DOHH2 (cell line): ENCODE measurements around the gene MYO6.

Experiments
- H3F3A ChIP-seq: fragments of 200-600 bp; sonication (generic), shearing (Covaris generic); 2 replicates; pipeline ENCODE4 v1.6.0; 2016; ENCODE audit warnings: antibody characterized with exemption, mild to moderate bottlenecking; ENCODE audit not compliant: control insufficient read depth, insufficient read depth
- H3K27ac ChIP-seq: fragments of 200-600 bp; sonication (generic); 2 replicates; pipeline ENCODE4 v1.5.1; 2014; ENCODE audit warnings: low read depth, mild to moderate bottlenecking, low read length, moderate library complexity
- H3K27me3 ChIP-seq: fragments of 200-600 bp; sonication (generic); 2 replicates; pipeline ENCODE4 v1.6.1; 2014; ENCODE audit warnings: mild to moderate bottlenecking, low read length, mixed read lengths; ENCODE audit not compliant: control insufficient read depth
- H3K36me3 ChIP-seq: fragments of 200-600 bp; sonication (generic); 2 replicates; pipeline ENCODE4 v1.6.1; 2014; ENCODE audit warnings: mild to moderate bottlenecking, low read length, moderate library complexity, mixed read lengths; ENCODE audit not compliant: control insufficient read depth
- H3K4me1 ChIP-seq: fragments of 200-600 bp; sonication (generic); 2 replicates; pipeline ENCODE4 v1.6.1; 2014; ENCODE audit warnings: mild to moderate bottlenecking, low read length, mixed read lengths; ENCODE audit not compliant: control insufficient read depth
- H3K4me2 ChIP-seq: fragments of 200-600 bp; sonication (generic); 2 replicates; pipeline ENCODE4 v1.6.0; 2014; ENCODE audit warnings: mild to moderate bottlenecking, low read length, moderate library complexity
- H3K4me3 ChIP-seq: fragments of 200-600 bp; sonication (generic); 2 replicates; pipeline ENCODE4 v1.5.1; 2014; ENCODE audit warnings: mild to moderate bottlenecking, low read length, mixed read lengths
- H3K79me2 ChIP-seq: fragments of 200-600 bp; sonication (generic); 2 replicates; pipeline ENCODE4 v1.6.1; 2014; ENCODE audit warnings: mild to moderate bottlenecking, low read length, mixed read lengths; ENCODE audit not compliant: control insufficient read depth
- H3K9me2 ChIP-seq: fragments of 200-600 bp; sonication (generic); replicated peaks from 2 replicates; pipeline ENCODE4 v1.6.1; 2014; ENCODE audit warnings: mild to moderate bottlenecking, low read length, mixed read lengths; ENCODE audit not compliant: control insufficient read depth
- H3K9me3 ChIP-seq: fragments of 200-600 bp; sonication (generic); 2 replicates; pipeline ENCODE4 v1.6.1; 2014; ENCODE audit warnings: antibody characterized with exemption, low read length, mixed read lengths; ENCODE audit not compliant: control insufficient read depth, insufficient read depth
- H4K20me1 ChIP-seq: fragments of 200-600 bp; sonication (generic); 2 replicates; pipeline ENCODE4 v1.6.0; 2014; ENCODE audit warnings: low read depth, mild to moderate bottlenecking, antibody characterized with exemption, low read length, moderate library complexity; ENCODE audit not compliant: control insufficient read depth, insufficient read depth
- EZH2phosphoT487 ChIP-seq: fragments of 200-600 bp; sonication (generic); IDR thresholded peaks from 2 replicates; pipeline ENCODE4 v1.6.1; 2017; ENCODE audit warnings: borderline replicate concordance, mild to moderate bottlenecking, antibody characterized with exemption, low read length, moderate library complexity, mixed read lengths
- TF ChIP-seq, protein P1 (sequence below): fragments of 200-600 bp; sonication (generic); IDR thresholded peaks from one replicate; pipeline ENCODE4 v1.5.1; 2014; ENCODE audit warnings: antibody characterized with exemption, mild to moderate bottlenecking, low read depth, low read length; ENCODE audit not compliant: poor library complexity, severe bottlenecking

MYO6 gene

DNA sequence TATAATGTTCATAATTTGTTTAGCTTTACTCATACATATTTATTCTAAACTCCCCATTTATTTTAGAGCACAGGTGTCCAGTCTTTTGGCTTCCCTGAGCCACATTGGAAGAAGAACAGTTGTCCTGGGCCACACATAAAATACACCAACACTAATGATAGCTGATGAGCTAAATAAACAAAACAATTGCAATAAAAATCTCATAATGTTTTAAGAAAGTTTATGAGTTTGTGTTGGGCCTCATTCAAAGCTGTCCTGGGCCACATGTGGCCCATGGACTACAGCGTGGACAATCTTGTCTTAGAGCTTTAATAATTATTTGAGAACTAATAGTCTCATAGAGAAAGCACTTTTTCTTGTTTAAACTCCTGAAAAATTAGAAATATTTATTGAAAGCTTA is 131.3 kb downstream of the MYO6 start:
- H3K4me3 ChIP-seq, result no peak overlapping the region
- no peaks in the 10 kb centered on the region for H3F3A ChIP-seq
- no peak overlapping the region for H3K4me2 ChIP-seq
- H3K36me3 ChIP-seq, result no peaks in the 10 kb centered on the region
- H3K27ac ChIP-seq, result no peak overlapping the region
- no peaks in the 10 kb centered on the region for H4K20me1 ChIP-seq
- H3K9me2 ChIP-seq, result no peaks in the 10 kb centered on the region
- no peaks in the 10 kb centered on the region for H3K27me3 ChIP-seq
- no peaks in the 10 kb centered on the region for H3K9me3 ChIP-seq
- no peaks in the 10 kb centered on the region for H3K4me1 ChIP-seq
- TF ChIP-seq, protein P1, sequence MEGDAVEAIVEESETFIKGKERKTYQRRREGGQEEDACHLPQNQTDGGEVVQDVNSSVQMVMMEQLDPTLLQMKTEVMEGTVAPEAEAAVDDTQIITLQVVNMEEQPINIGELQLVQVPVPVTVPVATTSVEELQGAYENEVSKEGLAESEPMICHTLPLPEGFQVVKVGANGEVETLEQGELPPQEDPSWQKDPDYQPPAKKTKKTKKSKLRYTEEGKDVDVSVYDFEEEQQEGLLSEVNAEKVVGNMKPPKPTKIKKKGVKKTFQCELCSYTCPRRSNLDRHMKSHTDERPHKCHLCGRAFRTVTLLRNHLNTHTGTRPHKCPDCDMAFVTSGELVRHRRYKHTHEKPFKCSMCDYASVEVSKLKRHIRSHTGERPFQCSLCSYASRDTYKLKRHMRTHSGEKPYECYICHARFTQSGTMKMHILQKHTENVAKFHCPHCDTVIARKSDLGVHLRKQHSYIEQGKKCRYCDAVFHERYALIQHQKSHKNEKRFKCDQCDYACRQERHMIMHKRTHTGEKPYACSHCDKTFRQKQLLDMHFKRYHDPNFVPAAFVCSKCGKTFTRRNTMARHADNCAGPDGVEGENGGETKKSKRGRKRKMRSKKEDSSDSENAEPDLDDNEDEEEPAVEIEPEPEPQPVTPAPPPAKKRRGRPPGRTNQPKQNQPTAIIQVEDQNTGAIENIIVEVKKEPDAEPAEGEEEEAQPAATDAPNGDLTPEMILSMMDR, result no peak
- no peak for TF ChIP-seq EZH2phosphoT487
- H3K79me2 ChIP-seq, result no peaks in the 10 kb centered on the region

DNA sequence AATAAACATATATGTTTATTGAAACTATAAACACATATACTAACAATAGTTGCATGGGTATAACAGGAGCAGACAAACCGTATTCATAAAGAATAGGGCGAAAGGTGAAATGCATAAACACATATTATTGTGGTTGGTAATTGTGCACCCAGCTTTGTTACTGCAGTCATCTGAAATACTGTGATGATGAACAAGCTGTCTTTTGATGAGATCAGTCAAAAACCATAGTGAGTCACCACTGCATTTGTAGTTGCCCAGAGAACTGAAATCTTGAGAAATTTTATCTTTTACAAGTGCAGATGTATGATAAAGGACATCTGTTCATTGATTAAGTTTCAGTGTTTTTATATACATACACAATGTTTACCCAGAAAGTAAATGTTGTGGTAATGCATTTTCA is 133.7 kb downstream of the MYO6 start:
- Histone ChIP-seq H3K9me3 (no peaks in the 10 kb centered on the region), H3K27ac (no peak overlapping the region), H3K36me3 (no peaks in the 10 kb centered on the region), H3F3A (no peaks in the 10 kb centered on the region), H3K4me2 (no peak overlapping the region), H4K20me1 (no peaks in the 10 kb centered on the region), H3K9me2 (no peaks in the 10 kb centered on the region), H3K79me2 (no peaks in the 10 kb centered on the region), H3K4me1 (no peaks in the 10 kb centered on the region), H3K27me3 (no peaks in the 10 kb centered on the region), H3K4me3 (no peak overlapping the region)
- TF ChIP-seq, protein P1, result no peak
- TF ChIP-seq EZH2phosphoT487, result no peak

DNA sequence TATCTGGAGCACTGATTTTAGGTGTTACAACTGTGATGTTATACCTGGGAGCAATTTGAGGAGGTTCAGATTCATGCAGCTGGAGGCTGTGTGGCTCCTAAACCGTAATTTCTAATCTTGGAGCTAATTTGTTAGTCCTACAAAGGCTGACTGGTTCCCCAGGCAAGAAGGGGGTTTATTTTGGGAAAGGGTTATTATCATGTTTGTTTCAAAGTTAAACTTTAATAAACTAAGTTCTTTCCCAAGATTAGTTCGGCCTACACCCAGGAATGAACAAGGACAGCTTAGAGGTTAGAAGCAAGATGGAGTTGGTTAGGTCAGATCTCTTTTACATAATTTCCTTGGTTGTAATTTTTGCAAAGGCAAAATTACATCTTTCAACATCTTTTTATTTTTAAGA is 135.8 kb downstream of the MYO6 start:
- Histone ChIP-seq H3K79me2 (no peaks in the 10 kb centered on the region), H4K20me1 (no peaks in the 10 kb centered on the region), H3K27me3 (no peaks in the 10 kb centered on the region), H3K27ac (no peak overlapping the region), H3K9me3 (no peaks in the 10 kb centered on the region), H3F3A (no peaks in the 10 kb centered on the region), H3K4me1 (no peaks in the 10 kb centered on the region), H3K36me3 (no peaks in the 10 kb centered on the region), H3K4me2 (no peak overlapping the region), H3K4me3 (no peak overlapping the region), H3K9me2 (no peaks in the 10 kb centered on the region)
- TF ChIP-seq, protein P1, result no peak
- TF ChIP-seq EZH2phosphoT487, result no peak

DNA sequence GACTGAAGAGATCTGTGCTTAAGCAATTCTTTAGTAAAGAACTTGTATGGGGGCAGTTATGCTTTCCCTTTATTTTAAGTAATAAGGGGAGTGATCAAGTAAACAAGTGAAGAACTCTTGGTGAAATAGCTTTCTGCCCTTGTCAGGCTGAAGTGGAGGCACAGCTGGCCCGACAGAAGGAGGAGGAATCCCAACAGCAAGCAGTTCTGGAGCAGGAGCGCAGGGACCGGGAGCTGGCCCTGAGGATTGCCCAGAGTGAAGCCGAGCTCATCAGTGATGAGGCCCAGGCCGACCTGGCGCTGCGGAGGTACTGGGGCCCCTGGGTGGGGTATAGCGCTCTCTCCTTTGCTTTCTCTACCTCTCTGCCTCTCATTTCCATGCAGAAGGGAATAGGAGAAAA is 143.3 kb downstream of the MYO6 start:
- Histone ChIP-seq H4K20me1 (no peaks in the 10 kb centered on the region), H3K27me3 (no peaks in the 10 kb centered on the region), H3K79me2 (no peaks in the 10 kb centered on the region), H3K9me2 (no peaks in the 10 kb centered on the region), H3K4me1 (no peaks in the 10 kb centered on the region), H3K36me3 (no peaks in the 10 kb centered on the region), H3F3A (no peaks in the 10 kb centered on the region), H3K4me3 (no peak overlapping the region), H3K4me2 (no peak overlapping the region), H3K27ac (no peak overlapping the region), H3K9me3 (no peaks in the 10 kb centered on the region)
- no peak for TF ChIP-seq EZH2phosphoT487
- TF ChIP-seq, protein P1, result no peak
